ENCODE results near the gene AREG. TPM values are rescaled to one million over a fixed set of nuclear protein-coding genes. Genes with fewer than 3 reads are reported as not detected.

Gene AREG
- total and polyA plus RNA-seq, 2 of the 13 experiments (the other 11 are each of a cell fraction or from before 2014, with no cell fraction given) = 6.2 to 7.1 TPM

DNA sequence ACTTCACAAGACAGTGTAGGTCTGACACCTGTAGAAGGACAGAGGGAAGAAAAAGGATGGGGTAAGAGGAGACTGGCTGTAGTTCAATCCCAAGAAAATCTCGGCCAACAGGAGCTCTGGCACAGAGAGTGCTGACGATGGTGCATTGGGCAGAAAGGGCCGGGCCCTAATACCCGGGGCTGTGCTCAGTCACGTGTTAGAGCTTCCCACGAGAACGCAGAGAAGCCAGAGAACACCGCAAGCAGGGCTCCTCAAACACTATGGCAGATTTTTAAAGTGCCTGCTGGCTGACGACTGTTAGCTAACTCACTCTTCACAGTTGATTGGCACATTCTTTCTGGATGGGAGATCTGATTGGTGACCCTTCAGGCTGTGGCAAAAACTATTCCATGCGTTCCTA is 44.5 kb upstream of the AREG start (continued):
- TF ChIP-seq, protein P1, sequence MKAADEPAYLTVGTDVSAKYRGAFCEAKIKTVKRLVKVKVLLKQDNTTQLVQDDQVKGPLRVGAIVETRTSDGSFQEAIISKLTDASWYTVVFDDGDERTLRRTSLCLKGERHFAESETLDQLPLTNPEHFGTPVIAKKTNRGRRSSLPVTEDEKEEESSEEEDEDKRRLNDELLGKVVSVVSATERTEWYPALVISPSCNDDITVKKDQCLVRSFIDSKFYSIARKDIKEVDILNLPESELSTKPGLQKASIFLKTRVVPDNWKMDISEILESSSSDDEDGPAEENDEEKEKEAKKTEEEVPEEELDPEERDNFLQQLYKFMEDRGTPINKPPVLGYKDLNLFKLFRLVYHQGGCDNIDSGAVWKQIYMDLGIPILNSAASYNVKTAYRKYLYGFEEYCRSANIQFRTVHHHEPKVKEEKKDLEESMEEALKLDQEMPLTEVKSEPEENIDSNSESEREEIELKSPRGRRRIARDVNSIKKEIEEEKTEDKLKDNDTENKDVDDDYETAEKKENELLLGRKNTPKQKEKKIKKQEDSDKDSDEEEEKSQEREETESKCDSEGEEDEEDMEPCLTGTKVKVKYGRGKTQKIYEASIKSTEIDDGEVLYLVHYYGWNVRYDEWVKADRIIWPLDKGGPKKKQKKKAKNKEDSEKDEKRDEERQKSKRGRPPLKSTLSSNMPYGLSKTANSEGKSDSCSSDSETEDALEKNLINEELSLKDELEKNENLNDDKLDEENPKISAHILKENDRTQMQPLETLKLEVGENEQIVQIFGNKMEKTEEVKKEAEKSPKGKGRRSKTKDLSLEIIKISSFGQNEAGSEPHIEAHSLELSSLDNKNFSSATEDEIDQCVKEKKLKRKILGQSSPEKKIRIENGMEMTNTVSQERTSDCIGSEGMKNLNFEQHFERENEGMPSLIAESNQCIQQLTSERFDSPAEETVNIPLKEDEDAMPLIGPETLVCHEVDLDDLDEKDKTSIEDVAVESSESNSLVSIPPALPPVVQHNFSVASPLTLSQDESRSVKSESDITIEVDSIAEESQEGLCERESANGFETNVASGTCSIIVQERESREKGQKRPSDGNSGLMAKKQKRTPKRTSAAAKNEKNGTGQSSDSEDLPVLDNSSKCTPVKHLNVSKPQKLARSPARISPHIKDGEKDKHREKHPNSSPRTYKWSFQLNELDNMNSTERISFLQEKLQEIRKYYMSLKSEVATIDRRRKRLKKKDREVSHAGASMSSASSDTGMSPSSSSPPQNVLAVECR (CRISPR knock-in tag; IDR thresholded peaks at IDR 0.05; ENCODE audit: borderline replicate concordance) = no peak
- TF ChIP-seq MED1 (CRISPR knock-in tag; IDR thresholded peaks at IDR 0.05) (no peak), ASH2L (IDR thresholded peaks at IDR 0.05; ENCODE audit: insufficient read length, low read depth, low read length) (no peak)

- WGBS (ENCODE audit: low lambda C conversion rate) = 17% methylated on average over 5 of the region's 5 CpGs
- no peak for DNase-seq (ENCODE audit: low spot score)
- POLR2A ChIA-PET = no interaction called here
- no peak for TF ChIP-seq SIN3B (IDR thresholded peaks at IDR 0.05; ENCODE audit: low read length)
- no peak for TF ChIP-seq NFIB (CRISPR knock-in tag; IDR thresholded peaks at IDR 0.05; ENCODE audit: borderline replicate concordance)
- TF ChIP-seq, protein P2, sequence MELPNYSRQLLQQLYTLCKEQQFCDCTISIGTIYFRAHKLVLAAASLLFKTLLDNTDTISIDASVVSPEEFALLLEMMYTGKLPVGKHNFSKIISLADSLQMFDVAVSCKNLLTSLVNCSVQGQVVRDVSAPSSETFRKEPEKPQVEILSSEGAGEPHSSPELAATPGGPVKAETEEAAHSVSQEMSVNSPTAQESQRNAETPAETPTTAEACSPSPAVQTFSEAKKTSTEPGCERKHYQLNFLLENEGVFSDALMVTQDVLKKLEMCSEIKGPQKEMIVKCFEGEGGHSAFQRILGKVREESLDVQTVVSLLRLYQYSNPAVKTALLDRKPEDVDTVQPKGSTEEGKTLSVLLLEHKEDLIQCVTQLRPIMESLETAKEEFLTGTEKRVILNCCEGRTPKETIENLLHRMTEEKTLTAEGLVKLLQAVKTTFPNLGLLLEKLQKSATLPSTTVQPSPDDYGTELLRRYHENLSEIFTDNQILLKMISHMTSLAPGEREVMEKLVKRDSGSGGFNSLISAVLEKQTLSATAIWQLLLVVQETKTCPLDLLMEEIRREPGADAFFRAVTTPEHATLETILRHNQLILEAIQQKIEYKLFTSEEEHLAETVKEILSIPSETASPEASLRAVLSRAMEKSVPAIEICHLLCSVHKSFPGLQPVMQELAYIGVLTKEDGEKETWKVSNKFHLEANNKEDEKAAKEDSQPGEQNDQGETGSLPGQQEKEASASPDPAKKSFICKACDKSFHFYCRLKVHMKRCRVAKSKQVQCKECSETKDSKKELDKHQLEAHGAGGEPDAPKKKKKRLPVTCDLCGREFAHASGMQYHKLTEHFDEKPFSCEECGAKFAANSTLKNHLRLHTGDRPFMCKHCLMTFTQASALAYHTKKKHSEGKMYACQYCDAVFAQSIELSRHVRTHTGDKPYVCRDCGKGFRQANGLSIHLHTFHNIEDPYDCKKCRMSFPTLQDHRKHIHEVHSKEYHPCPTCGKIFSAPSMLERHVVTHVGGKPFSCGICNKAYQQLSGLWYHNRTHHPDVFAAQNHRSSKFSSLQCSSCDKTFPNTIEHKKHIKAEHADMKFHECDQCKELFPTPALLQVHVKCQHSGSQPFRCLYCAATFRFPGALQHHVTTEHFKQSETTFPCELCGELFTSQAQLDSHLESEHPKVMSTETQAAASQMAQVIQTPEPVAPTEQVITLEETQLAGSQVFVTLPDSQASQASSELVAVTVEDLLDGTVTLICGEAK (IDR thresholded peaks at IDR 0.05) = no peak
- TF ChIP-seq, protein P2 (CRISPR knock-in tag; IDR thresholded peaks at IDR 0.05) = no peak
- TF ChIP-seq ZNF607 (CRISPR knock-in tag; IDR thresholded peaks at IDR 0.05; ENCODE audit: borderline replicate concordance) = no peak
- no peak for TF ChIP-seq RBAK (CRISPR knock-in tag; IDR thresholded peaks at IDR 0.05)
- no peak for TF ChIP-seq BRCA1 (CRISPR knock-in tag; IDR thresholded peaks at IDR 0.05)
Observed at GRCh38 chr4:74402692-74403456, 42.1 kb upstream of the AREG start.

More at GRCh38 chr4:74402692-74403456, 42.1 kb upstream of the AREG start:
- Histone ChIP-seq H3K4me3 (replicated peaks in 1 of 3; ENCODE audit: insufficient read depth in 1 of 3, low read depth in 2 of 3, low read length in 3 of 3) (no peak overlapping the region), H3K9me3 (ENCODE audit: low read length) (no peaks in the 10 kb centered on the region), H3K79me2 (ENCODE audit: insufficient read depth, low read length) (no peaks in the 10 kb centered on the region), H3K27me3 (ENCODE audit: control insufficient read depth in 1 of 2, insufficient read depth in 2 of 2, low read length in 2 of 2) (no peaks in the 10 kb centered on the region), H4K20me1 (ENCODE audit: insufficient read depth, low read length) (no peaks in the 10 kb centered on the region), H2AFZ (ENCODE audit: low read length) (no peak overlapping the region), H3K4me1 (ENCODE audit: insufficient read depth, low read length) (no peaks in the 10 kb centered on the region), H3K4me2 (ENCODE audit: low read depth, low read length) (no peak overlapping the region), H3K27ac (ENCODE audit: extremely low read length, insufficient read depth, low read length) (no peak overlapping the region), H3K36me3 (replicated peaks in 1 of 2; ENCODE audit: control insufficient read depth in 1 of 2, insufficient read depth in 2 of 2, low read length in 2 of 2) (no peaks in the 10 kb centered on the region), H3K9ac (ENCODE audit: insufficient read depth, low read depth, low read length) (no peak overlapping the region)
- ATAC-seq = no peak
- intact Hi-C loops (cut with micrococcal nuclease; ENCODE audit: unreplicated experiment) = no loop called here
- no TSS peak for BruUV-seq (replicated peaks)
- no peak for FAIRE-seq
- in situ Hi-C loops (cut with HindIII; ENCODE audit: extremely low pct_ligation_motif_present, low pct_unique_long_range_greater_than_20kb) = no loop called here
- CTCF ChIA-PET (ENCODE audit: low intra/inter-chr PET ratio, low total read pairs) = no interaction called here

All from HepG2 (cell line).